GM19372 (cell line): ENCODE results near the gene PARP2.
"Not testable (repeated sequence)": the region's sequence is repeated elsewhere in the genome, so short reads cannot be mapped to it uniquely, and the experiment has no call there.

ENCODE experiments used
- ATAC-seq: cut with Tn5 transposase; IDR thresholded peaks from one replicate; pipeline ENCODE4 v1.9.1; 2021; ENCODE audit warnings: mild to moderate bottlenecking, low read depth, moderate library complexity; ENCODE audit not compliant: unreplicated experiment

The PARP2 gene

GRCh38 chr14:20345366-20345765 is 1.9 kb downstream of the PARP2 start:
- ATAC-seq, result no peak

- ATAC-seq, result no peak
Observed at GRCh38 chr14:20346713-20347112, 3.3 kb downstream of the PARP2 start.

- ATAC-seq, result no peak
Observed at GRCh38 chr14:20347747-20348146, 4.3 kb downstream of the PARP2 start.

GRCh38 chr14:20350282-20350681 is 6.8 kb downstream of the PARP2 start:
- no peak for ATAC-seq

GRCh38 chr14:20350860-20351259 is 7.4 kb downstream of the PARP2 start:
- no peak for ATAC-seq

- ATAC-seq, result no peak
Observed at GRCh38 chr14:20356422-20356821, 13.0 kb downstream of the PARP2 start.

- ATAC-seq, result not testable (repeated sequence)
Observed at GRCh38 chr14:20358474-20358873, 15.0 kb downstream of the PARP2 start.

- ATAC-seq, result no peak
Observed at GRCh38 chr14:20365928-20366327, 22.5 kb downstream of the PARP2 start.

- no peak for ATAC-seq
Observed at GRCh38 chr14:20372796-20373195, 29.4 kb downstream of the PARP2 start.

GRCh38 chr14:20375471-20375870 is 32.0 kb downstream of the PARP2 start:
- ATAC-seq, result no peak

GRCh38 chr14:20376071-20376588 is 32.7 kb downstream of the PARP2 start:
- no peak for ATAC-seq

- ATAC-seq, result no peak
Observed at GRCh38 chr14:20377171-20377570, 33.7 kb downstream of the PARP2 start.

- ATAC-seq, result no peak
Observed at GRCh38 chr14:20379743-20380142, 36.3 kb downstream of the PARP2 start.

GRCh38 chr14:20380681-20381080 is 37.2 kb downstream of the PARP2 start:
- no peak for ATAC-seq

GRCh38 chr14:20381341-20381740 is 37.9 kb downstream of the PARP2 start:
- no peak for ATAC-seq

GRCh38 chr14:20382526-20382925 is 39.1 kb downstream of the PARP2 start:
- no peak for ATAC-seq

- ATAC-seq, result no peak
Observed at GRCh38 chr14:20383032-20383431, 39.6 kb downstream of the PARP2 start.

GRCh38 chr14:20383636-20384035 is 40.2 kb downstream of the PARP2 start:
- ATAC-seq, result no peak

- ATAC-seq, result no peak
Observed at GRCh38 chr14:20384321-20384720, 40.9 kb downstream of the PARP2 start.

GRCh38 chr14:20384886-20385285 is 41.5 kb downstream of the PARP2 start:
- no peak for ATAC-seq

GRCh38 chr14:20386276-20386855 is 42.9 kb downstream of the PARP2 start:
- ATAC-seq, result no peak

GRCh38 chr14:20387576-20387975 is 44.1 kb downstream of the PARP2 start:
- ATAC-seq, result no peak

- ATAC-seq, result no peak
Observed at GRCh38 chr14:20388159-20388558, 44.7 kb downstream of the PARP2 start.
